Gastroesophageal sphincter (tissue), 4 donors: ENCODE data around the gene AMER3. TPM values are rescaled to one million over a fixed set of nuclear protein-coding genes. Genes with fewer than 3 reads are reported as not detected.

Experiments
- ATAC-seq: fragments of 150-250 bp; one replicate; pipeline ENCODE4 v1.9.1; 2016; ENCODE audit warnings: mild to moderate bottlenecking, moderate library complexity
- H3K27ac ChIP-seq, 4 donors: fragments of 200-600 bp; sonication (generic) in 3 of 4; 1 replicate in 3 of 4; 2 replicates in 1 of 4; pipeline ENCODE4 v1.5.1; 2016 to 2019
- H3K27me3 ChIP-seq: fragments of 200-600 bp; sonication (generic); one replicate; pipeline ENCODE4 v1.5.1; 2019
- H3K36me3 ChIP-seq, 2 donors: fragments of 200-600 bp; sonication (generic); one replicate each; pipeline ENCODE4 v1.5.1; 2019; ENCODE audit warnings: control low read depth in 1 of 2
- H3K4me1 ChIP-seq, 3 donors: fragments of 200-600 bp; sonication (generic); 1 replicate in 2 of 3; 2 replicates in 1 of 3; pipeline ENCODE4 v1.5.1; 2016 to 2019; ENCODE audit warnings: control low read depth in 2 of 3
- H3K4me3 ChIP-seq, 2 donors: fragments of 200-600 bp; sonication (generic); one replicate each; pipeline ENCODE4 v1.5.1; 2019; ENCODE audit warnings: mild to moderate bottlenecking in 1 of 2, moderate library complexity in 1 of 2
- H3K9me3 ChIP-seq, 3 donors: fragments of 200-600 bp; sonication (generic); one replicate each; pipeline ENCODE4 v1.5.1; 2017 to 2019; ENCODE audit warnings: control low read depth in 2 of 3
- EP300 ChIP-seq: sonication (generic); formaldehyde crosslinking; IDR thresholded peaks from one replicate; pipeline ENCODE4 v1.6.1; 2017; ENCODE audit warnings: antibody characterized with exemption, mild to moderate bottlenecking
- POLR2A ChIP-seq, 2 donors: fragments of 450-650 bp; IDR thresholded peaks; one replicate each; pipeline ENCODE4 v1.6.1; 2017; ENCODE audit warnings: antibody characterized with exemption in 2 of 2, mild to moderate bottlenecking in 2 of 2, moderate library complexity in 1 of 2
- POLR2AphosphoS5 ChIP-seq: sonication (generic); formaldehyde crosslinking; IDR thresholded peaks from one replicate; pipeline ENCODE4 v1.6.1; 2017; ENCODE audit warnings: antibody characterized with exemption
- WGBS, 2 donors: methylation state at CpG; one replicate each; pipeline ENCODE4 v1.1.5; 2018; ENCODE audit warnings: low coverage in 1 of 2; 5-methylcytosine and 5-hydroxymethylcytosine counted together
- total RNA-seq, 4 donors: library from RNA; depleted of rRNA; stranded (reverse); fragments of >200 nt; gene quantifications; one replicate each; pipeline ENCODE4 v1.1.0, GENCODE V29; 2016
- TF ChIP-seq, protein P1 (sequence below), 4 experiments: fragments of 200-600 bp in 2 of 4; fragments of 450-650 bp in 2 of 4; sonication (generic) in 1 of 4; IDR thresholded peaks; one replicate each; pipeline ENCODE4 v1.5.1; 2017 to 2019; ENCODE audit warnings: antibody characterized with exemption in 4 of 4, mild to moderate bottlenecking in 2 of 4, moderate library complexity in 2 of 4

AMER3 gene
- total RNA-seq, 4 donors from 2014 or later: 0.27 TPM; not detected in 3

DNA sequence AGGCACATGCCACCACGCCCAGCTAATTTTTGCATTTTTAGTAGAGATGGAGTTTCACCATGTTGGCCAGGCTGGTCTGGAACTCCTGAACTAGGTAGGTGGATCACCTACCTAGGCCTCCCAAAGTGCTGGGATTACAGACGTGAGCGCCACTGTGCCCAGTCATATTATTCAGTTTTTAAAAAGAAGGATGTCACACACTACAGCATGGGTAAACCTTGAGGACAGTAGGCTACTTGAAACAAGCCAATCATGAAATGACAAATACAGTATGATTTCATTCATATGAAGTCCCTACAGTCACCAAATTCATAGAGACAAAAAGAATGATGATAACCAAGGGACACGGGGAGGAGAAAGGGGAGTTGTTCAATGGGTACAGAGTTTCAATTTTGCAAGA lies 50.3 kb downstream of the AMER3 start:
- Histone ChIP-seq H3K27ac (no peak overlapping the region), H3K27me3 (no peaks in the 10 kb centered on the region), H3K36me3 (no peaks in the 10 kb centered on the region), H3K9me3 (no peaks in the 10 kb centered on the region), H3K4me1 (no peaks in the 10 kb centered on the region), H3K4me3 (no peak overlapping the region)
- TF ChIP-seq, protein P1, sequence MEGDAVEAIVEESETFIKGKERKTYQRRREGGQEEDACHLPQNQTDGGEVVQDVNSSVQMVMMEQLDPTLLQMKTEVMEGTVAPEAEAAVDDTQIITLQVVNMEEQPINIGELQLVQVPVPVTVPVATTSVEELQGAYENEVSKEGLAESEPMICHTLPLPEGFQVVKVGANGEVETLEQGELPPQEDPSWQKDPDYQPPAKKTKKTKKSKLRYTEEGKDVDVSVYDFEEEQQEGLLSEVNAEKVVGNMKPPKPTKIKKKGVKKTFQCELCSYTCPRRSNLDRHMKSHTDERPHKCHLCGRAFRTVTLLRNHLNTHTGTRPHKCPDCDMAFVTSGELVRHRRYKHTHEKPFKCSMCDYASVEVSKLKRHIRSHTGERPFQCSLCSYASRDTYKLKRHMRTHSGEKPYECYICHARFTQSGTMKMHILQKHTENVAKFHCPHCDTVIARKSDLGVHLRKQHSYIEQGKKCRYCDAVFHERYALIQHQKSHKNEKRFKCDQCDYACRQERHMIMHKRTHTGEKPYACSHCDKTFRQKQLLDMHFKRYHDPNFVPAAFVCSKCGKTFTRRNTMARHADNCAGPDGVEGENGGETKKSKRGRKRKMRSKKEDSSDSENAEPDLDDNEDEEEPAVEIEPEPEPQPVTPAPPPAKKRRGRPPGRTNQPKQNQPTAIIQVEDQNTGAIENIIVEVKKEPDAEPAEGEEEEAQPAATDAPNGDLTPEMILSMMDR (IDR thresholded peaks at IDR 0.05): no peak
- no peak for TF ChIP-seq EP300
- TF ChIP-seq POLR2A (IDR thresholded peaks at IDR 0.05): no peak
- no peak for TF ChIP-seq POLR2AphosphoS5
- no peak for ATAC-seq
- 57 to 63% methylated on average over 1 to 4 of the region's 4 CpGs for WGBS, 2 donors

- no peak overlapping the region for H3K4me3 ChIP-seq
- no peaks in the 10 kb centered on the region for H3K36me3 ChIP-seq
- no peak overlapping the region for H3K27ac ChIP-seq
- no peaks in the 10 kb centered on the region for H3K4me1 ChIP-seq
- H3K9me3 ChIP-seq: no peaks in the 10 kb centered on the region
- WGBS, 2 donors: 52 to 71% methylated on average over 3 to 4 of the region's 4 CpGs
- no peak for ATAC-seq
- TF ChIP-seq EP300: no peak
- TF ChIP-seq POLR2AphosphoS5: no peak
- TF ChIP-seq, protein P1 (IDR thresholded peaks at IDR 0.05): no peak
- no peak for TF ChIP-seq POLR2A (IDR thresholded peaks at IDR 0.05)
- H3K27me3 ChIP-seq: no peaks in the 10 kb centered on the region
These were observed 51.0 kb downstream of the AMER3 start for GRCh38 chr2:130806370-130806769.

DNA sequence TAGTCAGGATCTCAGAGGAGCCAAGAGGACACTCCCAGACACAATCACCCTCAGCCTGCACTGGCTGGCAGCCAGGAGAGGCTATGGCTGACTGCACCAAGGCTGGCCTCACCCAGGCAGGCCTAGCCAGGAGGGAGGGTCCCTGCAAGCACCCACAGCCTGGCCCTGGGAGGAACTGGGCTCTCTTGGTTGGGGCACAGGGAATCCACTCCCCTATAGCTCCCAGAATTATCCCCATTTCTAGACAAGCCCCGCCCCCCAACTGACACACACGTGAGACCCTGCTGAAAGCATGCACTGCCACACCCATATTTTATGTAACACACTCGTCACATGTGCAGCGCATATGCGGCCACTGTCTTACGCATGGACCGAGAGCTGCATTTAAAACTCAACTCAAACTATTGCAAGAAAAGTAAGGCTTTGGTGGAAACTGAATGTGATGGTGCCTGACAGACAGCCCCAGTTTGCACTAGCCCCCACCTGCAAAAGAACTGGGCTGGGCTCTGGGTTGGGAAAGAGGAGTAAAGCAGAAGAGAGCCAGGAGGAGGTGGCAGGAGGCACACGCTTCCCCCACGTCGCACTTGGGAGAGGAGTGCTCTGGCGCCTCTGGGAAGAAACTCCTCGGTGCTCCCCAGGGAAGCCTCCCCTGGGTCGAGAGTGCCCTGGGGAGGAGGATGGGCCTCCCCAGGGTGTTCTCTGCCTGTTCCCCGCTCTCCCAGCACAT lies 52.5 kb downstream of the AMER3 start:
- no peak for ATAC-seq
- Histone ChIP-seq H3K4me1 (no peaks in the 10 kb centered on the region), H3K9me3 (no peaks in the 10 kb centered on the region), H3K27me3 (no peaks in the 10 kb centered on the region), H3K4me3 (no peak overlapping the region), H3K27ac (no peak overlapping the region), H3K36me3 (no peaks in the 10 kb centered on the region)
- TF ChIP-seq POLR2A (IDR thresholded peaks at IDR 0.05) (no peak), POLR2AphosphoS5 (no peak), EP300 (no peak)
- TF ChIP-seq, protein P1 (IDR thresholded peaks at IDR 0.05): no peak
- 78 to 100% methylated on average over 1 to 4 of the region's 14 CpGs for WGBS, 2 donors

- WGBS, 2 donors: 72 to 74% methylated on average over 9 to 12 of the region's 12 CpGs
- TF ChIP-seq EP300: no peak
- TF ChIP-seq, protein P1 (IDR thresholded peaks at IDR 0.05): no peak
- no peak for TF ChIP-seq POLR2AphosphoS5
- TF ChIP-seq POLR2A (IDR thresholded peaks at IDR 0.05): no peak
- Histone ChIP-seq H3K4me1 (no peaks in the 10 kb centered on the region), H3K36me3 (no peaks in the 10 kb centered on the region), H3K27ac (no peak overlapping the region), H3K27me3 (peaks cover 1% of the 10 kb centered on the region), H3K4me3 (no peak overlapping the region), H3K9me3 (no peaks in the 10 kb centered on the region)
- ATAC-seq: no peak
These were observed 53.3 kb downstream of the AMER3 start for GRCh38 chr2:130808482-130809268.

GRCh38 chr2:130810490-130810889 lies 55.1 kb downstream of the AMER3 start:
- no peak for ATAC-seq
- Histone ChIP-seq H3K27ac (no peak overlapping the region), H3K4me1 (no peaks in the 10 kb centered on the region), H3K4me3 (no peak overlapping the region), H3K27me3 (peaks cover 16% of the 10 kb centered on the region), H3K9me3 (no peaks in the 10 kb centered on the region), H3K36me3 (no peaks in the 10 kb centered on the region)
- WGBS, 2 donors: 41 to 62% methylated on average over 6 to 7 of the region's 7 CpGs
- no peak for TF ChIP-seq POLR2AphosphoS5
- TF ChIP-seq POLR2A (IDR thresholded peaks at IDR 0.05): no peak
- TF ChIP-seq, protein P1 (IDR thresholded peaks at IDR 0.05): no peak
- no peak for TF ChIP-seq EP300
